Testis (tissue), 3 donors: Measurements from ENCODE around the gene KRTAP19-8. TPM values are rescaled to one million over a fixed set of nuclear protein-coding genes. Genes with fewer than 3 reads are reported as not detected.

Experiments
- DNase-seq: peaks from one replicate; pipeline ENCODE4 v3.0.0-alpha.2; 2019
- H3K27ac ChIP-seq, 2 donors: fragments of 200-600 bp; sonication (generic); one replicate each; pipeline ENCODE4 v1.5.1; 2019
- H3K27me3 ChIP-seq: fragments of 200-600 bp; sonication (generic); one replicate; pipeline ENCODE4 v1.5.1; 2019
- H3K36me3 ChIP-seq: fragments of 200-600 bp; sonication (generic); one replicate; pipeline ENCODE4 v1.5.1; 2017; ENCODE audit warnings: low read depth; ENCODE audit errors: missing control alignments
- H3K4me1 ChIP-seq: fragments of 200-600 bp; sonication (generic); one replicate; pipeline ENCODE4 v1.5.1; 2019
- H3K4me3 ChIP-seq, 2 donors: fragments of 200-600 bp; sonication (generic); one replicate each; pipeline ENCODE4 v1.5.1; 2017 to 2019
- H3K9me3 ChIP-seq: fragments of 200-600 bp; sonication (generic); one replicate; pipeline ENCODE4 v1.5.1; 2017
- CTCF ChIP-seq, 3 experiments: fragments of 450-650 bp in 2 of 3; fragments of 200-600 bp in 1 of 3; sonication (generic) in 1 of 3; IDR thresholded peaks; one replicate each; pipeline ENCODE4 v1.5.1; 2016 to 2019; ENCODE audit warnings: antibody characterized with exemption in 3 of 3, mild to moderate bottlenecking in 2 of 3, moderate library complexity in 1 of 3
- POLR2A ChIP-seq: fragments of 450-650 bp; IDR thresholded peaks from one replicate; pipeline ENCODE4 v1.6.1; 2017; ENCODE audit warnings: antibody characterized with exemption, mild to moderate bottlenecking, moderate library complexity
- WGBS, 2 donors: methylation state at CpG; one replicate each; pipeline ENCODE4 v1.1.5; 2018; 5-methylcytosine and 5-hydroxymethylcytosine counted together
- intact Hi-C: fragments of 100-400 bp; cut with DNase I; formaldehyde crosslinking; loops from one replicate; pipeline ENCODE4 v1.15.1; 2023; ENCODE audit warnings: low total_unique reads
- polyA plus RNA-seq: library from polyadenylated mRNA; stranded (reverse); fragments of 350-450 nt; fragmentation: Illumina TruSeq; extraction: RNeasy Lipid Tissue Mini Kit (QIAGEN cat#74804); gene quantifications from one replicate; pipeline ENCODE4 v1.2.3, GENCODE V29; 2014; ENCODE audit warnings: low read depth, low replicate concordance; ENCODE audit not compliant: insufficient read depth
- total RNA-seq, 2 donors: library from RNA; depleted of rRNA; stranded (reverse); fragments of >200 nt; gene quantifications; one replicate each; pipeline ENCODE4 v1.2.3, GENCODE V29; 2016

The KRTAP19-8 gene
- total and polyA plus RNA-seq, 3 donors from 2014 or later = 10.5 TPM; not detected in 2

- H3K9me3 ChIP-seq = no peaks in the 10 kb centered on the region
- WGBS, 2 donors = 69 to 71% methylated on average over 4 of the region's 4 CpGs
- TF ChIP-seq POLR2A (no peak), CTCF (IDR thresholded peaks at IDR 0.05) (no peak)
- no peaks in the 10 kb centered on the region for H3K27me3 ChIP-seq
- no peak overlapping the region for H3K27ac ChIP-seq
- intact Hi-C loops = no loop called here
- no peak overlapping the region for H3K4me3 ChIP-seq
- no peaks in the 10 kb centered on the region for H3K36me3 ChIP-seq
- no peak for DNase-seq
- no peaks in the 10 kb centered on the region for H3K4me1 ChIP-seq
These were observed 16.0 kb downstream of the KRTAP19-8 start for GRCh38 chr21:31022306-31022705.

GRCh38 chr21:31018232-31018631 is 20.0 kb downstream of the KRTAP19-8 start:
- WGBS, 2 donors = 78 to 93% methylated on average over 2 of the region's 2 CpGs
- Histone ChIP-seq H3K27me3 (no peaks in the 10 kb centered on the region), H3K4me1 (no peaks in the 10 kb centered on the region), H3K36me3 (no peaks in the 10 kb centered on the region), H3K4me3 (no peak overlapping the region), H3K9me3 (no peaks in the 10 kb centered on the region), H3K27ac (no peak overlapping the region)
- intact Hi-C loops = no loop called here
- DNase-seq = no peak
- TF ChIP-seq CTCF (IDR thresholded peaks at IDR 0.05) = no peak
- no peak for TF ChIP-seq POLR2A

DNA sequence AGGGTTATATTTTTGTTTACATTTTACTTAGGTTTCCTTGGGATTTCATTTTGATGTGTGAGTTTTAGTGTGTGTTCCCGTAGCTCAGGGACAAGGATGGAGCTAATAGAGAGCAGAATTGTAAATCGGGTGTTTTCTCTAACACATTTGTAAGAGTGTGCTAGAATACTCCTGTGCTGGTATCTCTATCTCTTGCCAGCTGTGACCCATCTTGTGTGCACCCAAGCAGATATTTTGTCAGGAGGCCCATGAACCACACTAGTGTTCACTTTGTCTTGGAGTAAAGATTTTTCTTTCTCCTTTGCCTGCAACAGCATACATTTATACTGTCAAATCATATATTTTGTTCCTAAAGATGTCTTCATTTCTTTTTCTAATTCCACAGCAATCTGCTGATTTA is 23.4 kb downstream of the KRTAP19-8 start:
- 66 to 80% methylated on average over 2 of the region's 2 CpGs for WGBS, 2 donors
- no peak for DNase-seq
- H3K27ac ChIP-seq = no peak overlapping the region
- TF ChIP-seq CTCF (IDR thresholded peaks at IDR 0.05) (no peak), POLR2A (no peak)
- no peak overlapping the region for H3K4me3 ChIP-seq
- H3K36me3 ChIP-seq = no peaks in the 10 kb centered on the region
- intact Hi-C loops = no loop called here
- no peaks in the 10 kb centered on the region for H3K4me1 ChIP-seq
- no peaks in the 10 kb centered on the region for H3K9me3 ChIP-seq
- H3K27me3 ChIP-seq = no peaks in the 10 kb centered on the region

DNA sequence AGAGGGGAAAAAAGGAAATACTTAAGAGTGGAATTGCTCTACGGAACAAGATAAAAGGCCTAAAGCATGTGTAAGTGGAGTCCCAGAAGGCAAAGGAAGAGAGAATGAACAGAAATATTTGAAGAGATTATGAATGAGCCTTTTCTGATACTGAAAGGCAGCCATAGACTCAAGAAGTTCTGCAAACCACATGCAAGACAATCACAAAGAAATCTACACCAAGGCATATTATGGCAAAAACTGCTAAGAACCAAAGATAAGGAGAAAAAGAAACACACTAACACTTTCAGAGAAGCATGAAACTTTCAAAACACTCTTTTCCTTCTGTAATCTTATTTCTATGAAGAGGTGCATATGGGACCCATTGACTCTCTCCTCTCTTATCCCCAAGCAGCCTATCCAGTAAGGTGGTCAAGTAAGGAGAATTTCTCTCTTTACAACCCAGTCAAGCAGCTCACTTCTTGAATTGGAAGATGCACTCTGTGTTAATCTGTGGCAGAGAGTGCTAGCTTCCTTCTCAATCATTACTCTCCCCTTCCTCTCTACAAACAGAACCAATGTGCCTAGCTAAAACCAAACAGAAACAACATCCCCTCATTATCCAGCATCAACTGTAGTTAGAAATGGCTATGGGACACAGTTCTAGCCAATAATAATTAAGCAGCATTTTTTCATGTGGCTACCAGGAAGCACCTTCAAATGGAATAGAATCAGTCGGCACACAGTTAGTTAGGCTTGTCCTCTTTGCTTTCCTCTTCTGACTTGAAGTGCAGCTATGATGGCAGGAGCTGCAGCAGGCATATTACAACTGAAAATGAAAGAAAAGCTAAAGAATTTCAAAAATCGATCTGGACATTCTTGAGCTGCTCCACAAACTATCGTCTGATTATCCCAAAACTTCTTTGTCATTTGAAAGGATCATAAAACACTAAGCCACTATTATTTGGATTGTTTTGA is 25.9 kb downstream of the KRTAP19-8 start:
- 87 to 88% methylated on average over 4 of the region's 4 CpGs for WGBS, 2 donors
- intact Hi-C loops = no loop called here
- Histone ChIP-seq H3K4me3 (no peak overlapping the region), H3K36me3 (no peaks in the 10 kb centered on the region), H3K27ac (no peak overlapping the region), H3K4me1 (no peaks in the 10 kb centered on the region), H3K9me3 (no peaks in the 10 kb centered on the region), H3K27me3 (no peaks in the 10 kb centered on the region)
- DNase-seq = no peak
- TF ChIP-seq CTCF (IDR thresholded peaks at IDR 0.05) = no peak
- no peak for TF ChIP-seq POLR2A
